Heart right ventricle (tissue), 16 donors: ENCODE data around the gene DCX. TPM values are rescaled to one million over a fixed set of nuclear protein-coding genes. Genes with fewer than 3 reads are reported as not detected.
A peak's percentile ranks its signal among the peaks of the same experiment; 100 is the strongest.

Source experiments
- ATAC-seq, 8 donors: fragments of 200-7000 bp; cut with Tn5 transposase; one replicate each; pipeline ENCODE4 v1.9.1; 2020; ENCODE audit warnings: mild to moderate bottlenecking in 8 of 8, moderate library complexity in 8 of 8, moderate number of reproducible peaks in 1 of 8
- DNase-seq, 2 donors: peaks; one replicate each; pipeline ENCODE4 v3.0.0-alpha.2; 2020
- H3K27ac ChIP-seq, 10 donors: fragments of 200-600 bp; sonication (generic) in 2 of 10; one replicate each; pipeline versions ENCODE4 v1.5.0 to v1.8.0; 2020 to 2022; ENCODE audit warnings: mild to moderate bottlenecking in 3 of 10
- H3K27me3 ChIP-seq, 7 donors: fragments of 200-600 bp; one replicate each; pipeline ENCODE4 v1.8.0; 2021 to 2022; ENCODE audit warnings: mild to moderate bottlenecking in 2 of 7
- H3K36me3 ChIP-seq, 9 donors: fragments of 200-600 bp; sonication (generic) in 1 of 9; one replicate each; pipeline versions ENCODE4 v1.5.0 to v1.8.0; 2020 to 2022; ENCODE audit warnings: mild to moderate bottlenecking in 2 of 9
- H3K4me1 ChIP-seq, 9 donors: fragments of 200-600 bp; sonication (generic) in 1 of 9; one replicate each; pipeline versions ENCODE4 v1.5.0 to v1.8.0; 2020 to 2022; ENCODE audit warnings: mild to moderate bottlenecking in 4 of 9
- H3K4me3 ChIP-seq, 10 donors: fragments of 200-600 bp; sonication (generic) in 2 of 10; one replicate each; pipeline versions ENCODE4 v1.5.0 to v1.8.0; 2020 to 2022; ENCODE audit warnings: mild to moderate bottlenecking in 7 of 10, moderate library complexity in 2 of 10
- H3K9me3 ChIP-seq, 11 donors: fragments of 200-600 bp in 10 of 11; sonication (generic) in 2 of 11; one replicate each; pipeline versions ENCODE4 v1.5.0 to v1.8.0; 2013 to 2022; ENCODE audit warnings: mild to moderate bottlenecking in 2 of 11, control low read depth in 1 of 11, moderate library complexity in 1 of 11
- WGBS, 2 donors: extraction: QIAGEN DNeasy Blood & Tissue Kit; methylation state at CpG; one replicate each; pipeline ENCODE4 v1.1.7; 2013; ENCODE audit warnings: inconsistent platforms in 1 of 2; 5-methylcytosine and 5-hydroxymethylcytosine counted together
- intact Hi-C, 10 donors: fragments of 100-400 bp; cut with DNase I; formaldehyde crosslinking; loops; one replicate each; pipeline versions ENCODE4 v1.11.1 to v1.14.2; 2022
- long read RNA-seq, 3 donors: library from polyadenylated mRNA; unstranded; transcript quantifications; one replicate each; pipeline ENCODE4 v2.0.0, GENCODE V29; 2020 to 2021
- polyA plus RNA-seq, 2 donors: library from polyadenylated mRNA; stranded (reverse); fragments of 200-250 nt; gene quantifications; one replicate each; pipeline ENCODE4 v1.2.3, GENCODE V29; 2013
- total RNA-seq, 10 donors: library from RNA; stranded (reverse); fragmentation: NEBNext Ultra II Directional in 3 of 10; extraction: Animal tissue kit (Norgen Biotek cat#: 25700) in 3 of 10; gene quantifications; one replicate each; pipeline versions ENCODE4 v1.2.1 to v1.2.4, GENCODE V29; 2021 to 2023
- TF ChIP-seq, protein P1 (sequence below), 9 donors: fragments of 200-600 bp; sonication (generic) in 2 of 9; IDR thresholded peaks; one replicate each; pipeline versions ENCODE4 v1.5.0 to v1.8.0; 2021 to 2022; ENCODE audit warnings: antibody characterized with exemption in 9 of 9, mild to moderate bottlenecking in 5 of 9, moderate library complexity in 1 of 9
- donor health status: Arrhythmogenic right ventricular cardiomyopathy.
- donor health status: ischemic (EF 13 %, LVEDD 7.1; RV severe dilation, severe dysfunction).
- donor health status: healthy with polysubstance abuse.
- donor health status: DM: no; HTN: yes; CAD: no.
- donor health status: DM: no; HTN: no; CAD: no.
- donor health status: ischemic (EF 25% LVEDD 6.9; RV normal size, moderate dysfunction).
- donor health status: ischemic (EF 25% LVEDD 5.7; RV mildly dilated, moderate dysfunction).
- donor health status: healthy.
- donor health status: DM: yes; HTN: yes; CAD: no.
- donor health status: Ischemic cardiomyopathy.
- donor health status: ischemic (EF 35%, LVEDD 5.7; RV mildly dilated, moderate dysfunction).
- donor health status: nonischemic (EF 11% LVEDD 7.7; RV severe dilation, severe dysfunction).
- donor health status: DM: yes; HTN: yes; CAD: no.
- donor health status: PGD.
- donor health status: ischemic (EF 29% LVEDD 5.4; RV normal size, mild dysfunction).
- donor health status: nonischemic (EF 23%, LVEDD 6.1; RV moderate dilation, normal function).

Gene DCX
- total RNA-seq = under 1 TPM in 8 of 10 donors, not detected in 2; 0.07 to 0.18 (median 0.09) TPM
- under 1 TPM in 1 of 2 donors, not detected in 1; under 0.01 TPM for polyA plus RNA-seq
- long read RNA-seq, donor 1 = 0 reads
- long read RNA-seq, donor 2 = 0 reads
- long read RNA-seq, donor 3 = 0 reads

DNA sequence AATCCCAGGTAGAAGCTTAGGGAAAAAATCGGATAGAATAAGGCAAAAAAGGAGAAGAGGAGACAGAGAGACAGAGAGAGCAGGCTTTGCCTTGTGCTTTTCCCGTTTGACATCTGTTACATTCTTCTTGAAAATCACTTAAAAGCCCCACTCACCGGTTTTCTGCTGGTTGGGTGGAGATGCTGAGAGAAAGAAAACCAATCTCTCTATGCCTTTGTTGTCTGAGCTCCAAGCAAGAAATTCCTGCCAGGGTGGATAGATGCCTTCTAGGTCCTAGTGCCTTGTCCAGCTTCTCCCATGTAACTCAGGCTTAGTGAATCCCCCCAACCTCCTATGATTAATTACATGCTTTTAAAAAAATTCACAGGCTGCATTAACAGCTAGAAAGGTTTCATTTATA, at the start of gene DCX:
DCX (minus strand) TSS at position 210 of the 400 bp plus-strand sequence. CDS start 1,794 bp downstream, outside the sequence.
- Histone ChIP-seq H3K27ac (no peak within 1 kb of the TSS), H3K4me1 (no peaks in the 10 kb centered on the region), H3K27me3 (peaks cover 0 to 57% (median 0%) of the 10 kb centered on the region in 7 donors), H3K36me3 (no peaks in the 10 kb centered on the region), H3K9me3 (no peaks in the 10 kb centered on the region), H3K4me3 (no peak within 1 kb of the TSS)
- WGBS, 2 donors = 6 to 13% methylated on average over 3 of the region's 3 CpGs
- TF ChIP-seq, protein P1, sequence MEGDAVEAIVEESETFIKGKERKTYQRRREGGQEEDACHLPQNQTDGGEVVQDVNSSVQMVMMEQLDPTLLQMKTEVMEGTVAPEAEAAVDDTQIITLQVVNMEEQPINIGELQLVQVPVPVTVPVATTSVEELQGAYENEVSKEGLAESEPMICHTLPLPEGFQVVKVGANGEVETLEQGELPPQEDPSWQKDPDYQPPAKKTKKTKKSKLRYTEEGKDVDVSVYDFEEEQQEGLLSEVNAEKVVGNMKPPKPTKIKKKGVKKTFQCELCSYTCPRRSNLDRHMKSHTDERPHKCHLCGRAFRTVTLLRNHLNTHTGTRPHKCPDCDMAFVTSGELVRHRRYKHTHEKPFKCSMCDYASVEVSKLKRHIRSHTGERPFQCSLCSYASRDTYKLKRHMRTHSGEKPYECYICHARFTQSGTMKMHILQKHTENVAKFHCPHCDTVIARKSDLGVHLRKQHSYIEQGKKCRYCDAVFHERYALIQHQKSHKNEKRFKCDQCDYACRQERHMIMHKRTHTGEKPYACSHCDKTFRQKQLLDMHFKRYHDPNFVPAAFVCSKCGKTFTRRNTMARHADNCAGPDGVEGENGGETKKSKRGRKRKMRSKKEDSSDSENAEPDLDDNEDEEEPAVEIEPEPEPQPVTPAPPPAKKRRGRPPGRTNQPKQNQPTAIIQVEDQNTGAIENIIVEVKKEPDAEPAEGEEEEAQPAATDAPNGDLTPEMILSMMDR (IDR thresholded peaks at IDR 0.05) = no peak
- intact Hi-C loops = no loop called here
- no peak for ATAC-seq
- DNase-seq = no peak

DNA sequence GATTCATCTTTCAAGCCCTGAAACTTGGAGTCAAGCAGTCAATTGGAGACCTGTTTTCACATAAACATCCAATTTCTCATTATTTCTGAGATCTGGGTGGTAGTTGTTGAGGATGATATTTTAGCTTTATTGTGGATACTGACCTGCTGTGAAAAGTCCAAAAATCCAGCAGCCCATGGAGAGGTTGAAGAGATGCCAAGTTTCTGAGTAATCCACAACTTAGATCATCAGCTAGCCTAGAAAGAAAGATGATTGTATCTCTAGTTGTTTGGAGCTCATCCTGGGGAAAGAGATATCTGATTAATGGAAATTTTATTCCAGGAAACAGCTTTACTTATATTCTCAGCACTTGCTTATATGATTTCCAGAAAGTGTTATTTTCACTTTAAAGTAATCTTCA, 48.6 kb upstream of the DCX start:
- intact Hi-C loops = no loop called here
- Histone ChIP-seq H3K4me3 (no peak overlapping the region), H3K9me3 (no peaks in the 10 kb centered on the region), H3K4me1 (no peaks in the 10 kb centered on the region), H3K27me3 (peaks cover 0 to 27% (median 0%) of the 10 kb centered on the region in 7 donors), H3K27ac (no peak overlapping the region), H3K36me3 (no peaks in the 10 kb centered on the region)
- TF ChIP-seq, protein P1 (IDR thresholded peaks at IDR 0.05) = no peak
- DNase-seq (no peak), ATAC-seq (no peak)

DNA sequence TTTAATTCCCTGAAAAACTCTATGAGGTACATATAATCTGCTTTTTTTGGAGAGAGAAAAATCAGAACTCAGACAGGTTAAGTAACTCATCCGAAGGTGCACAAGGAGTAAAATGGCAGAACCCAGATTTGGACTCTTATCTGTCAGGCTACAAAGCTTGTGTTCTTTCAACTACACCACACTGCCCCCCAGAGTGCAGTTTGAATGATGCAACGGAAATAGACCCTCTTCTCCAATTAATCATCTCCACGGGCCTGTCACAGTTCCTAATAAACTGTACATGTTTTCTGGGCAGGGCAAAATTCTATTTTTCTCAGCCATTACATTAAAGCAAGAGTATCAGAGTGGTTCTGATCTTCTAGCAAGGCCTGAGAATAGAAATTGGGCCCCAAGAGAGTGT, 35.3 kb upstream of the DCX start:
- WGBS, 2 donors = 27 to 31% methylated on average over 3 of the region's 3 CpGs
- intact Hi-C loops = loop anchor here in 7 of 10 donors (5.0 to 10.0 kb wide), 7 partner anchors 82 to 592 kb away; no protein-coding TSS in a partner anchor
- Histone ChIP-seq H3K36me3 (no peaks in the 10 kb centered on the region), H3K4me3 (no peak overlapping the region), H3K4me1 (no peaks in the 10 kb centered on the region), H3K9me3 (no peaks in the 10 kb centered on the region), H3K27ac (no peak overlapping the region), H3K27me3 (peaks cover 0 to 67% (median 0%) of the 10 kb centered on the region in 7 donors)
- ATAC-seq (no peak), DNase-seq (no peak)
- TF ChIP-seq, protein P1 (IDR thresholded peaks at IDR 0.05) = peak in 7 of 9 donors; percentile 19 to 41 (median 35)

DNA sequence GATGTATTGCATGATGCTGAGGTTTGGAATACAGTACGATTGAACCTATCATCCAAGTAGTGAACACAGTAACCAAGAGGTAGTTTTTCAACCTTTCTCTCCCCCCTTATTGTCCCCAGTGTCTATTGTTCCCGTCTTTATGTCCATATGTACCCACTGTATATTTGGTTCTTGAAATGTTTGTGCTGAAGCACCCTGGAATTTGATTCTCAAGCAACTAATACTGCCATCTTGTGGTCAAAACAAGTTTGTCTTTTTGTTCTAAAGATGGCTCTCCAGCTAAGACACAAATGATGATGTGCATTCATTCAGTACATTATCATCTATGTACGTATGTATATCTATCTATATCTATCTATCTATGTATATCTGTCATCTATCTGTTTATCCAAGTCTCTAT, 33.5 kb upstream of the DCX start:
- Histone ChIP-seq H3K9me3 (no peaks in the 10 kb centered on the region), H3K4me1 (no peaks in the 10 kb centered on the region), H3K27ac (no peak overlapping the region), H3K27me3 (peaks cover 0 to 74% (median 0%) of the 10 kb centered on the region in 7 donors), H3K36me3 (no peaks in the 10 kb centered on the region), H3K4me3 (no peak overlapping the region)
- WGBS, 2 donors = 32 to 33% methylated on average over 3 of the region's 3 CpGs
- no peak for DNase-seq
- TF ChIP-seq, protein P1 (IDR thresholded peaks at IDR 0.05) = peak in 8 of 9 donors; percentile 30 to 69 (median 54)
- no peak for ATAC-seq
- intact Hi-C loops = loop anchor here in 7 of 10 donors (5.0 to 10.0 kb wide), 7 partner anchors 81 to 591 kb away; no protein-coding TSS in a partner anchor
